HG03135 (cell line): Measurements from ENCODE around the gene HJURP.

ENCODE experiments used
- ATAC-seq: cut with Tn5 transposase; IDR thresholded peaks from one replicate; pipeline ENCODE4 v1.9.1; 2021; ENCODE audit warnings: mild to moderate bottlenecking, moderate library complexity; ENCODE audit not compliant: unreplicated experiment

Gene HJURP

GRCh38 chr2:233815861-233816260 lies 38.5 kb downstream of the HJURP start:
- no peak for ATAC-seq

GRCh38 chr2:233814056-233814835 lies 40.1 kb downstream of the HJURP start:
- ATAC-seq = no peak

GRCh38 chr2:233813236-233814055 lies 40.9 kb downstream of the HJURP start:
- ATAC-seq = no peak

- no peak for ATAC-seq
Observed at GRCh38 chr2:233811732-233812131, 42.6 kb downstream of the HJURP start.

- no peak for ATAC-seq
Observed at GRCh38 chr2:233811087-233811486, 43.2 kb downstream of the HJURP start.

GRCh38 chr2:233810385-233810784 lies 44.0 kb downstream of the HJURP start:
- ATAC-seq = no peak

- ATAC-seq = no peak
Observed at GRCh38 chr2:233807966-233808935, 46.1 kb downstream of the HJURP start.

- ATAC-seq = no peak
Observed at GRCh38 chr2:233807215-233807865, 47.0 kb downstream of the HJURP start.

- no peak for ATAC-seq
Observed at GRCh38 chr2:233803994-233804393, 50.3 kb downstream of the HJURP start.

- no peak for ATAC-seq
Observed at GRCh38 chr2:233803292-233803911, 50.9 kb downstream of the HJURP start.

GRCh38 chr2:233802132-233802815 lies 52.1 kb downstream of the HJURP start:
- no peak for ATAC-seq

GRCh38 chr2:233801357-233802131 lies 52.8 kb downstream of the HJURP start:
- ATAC-seq = no peak

GRCh38 chr2:233800208-233800607 lies 54.1 kb downstream of the HJURP start:
- no peak for ATAC-seq

- no peak for ATAC-seq
Observed at GRCh38 chr2:233799716-233800115, 54.6 kb downstream of the HJURP start.

GRCh38 chr2:233799087-233799665 lies 55.2 kb downstream of the HJURP start:
- no peak for ATAC-seq

- no peak for ATAC-seq
Observed at GRCh38 chr2:233798335-233799086, 55.8 kb downstream of the HJURP start.

GRCh38 chr2:233796254-233796653 lies 58.1 kb downstream of the HJURP start:
- ATAC-seq = no peak

- no peak for ATAC-seq
Observed at GRCh38 chr2:233795735-233796171, 58.6 kb downstream of the HJURP start.
